HG02943 (cell line): ENCODE data around the gene SLC9A7.

Experiments used
- ATAC-seq: cut with Tn5 transposase; IDR thresholded peaks from one replicate; pipeline ENCODE4 v1.9.1; 2021; ENCODE audit warnings: mild to moderate bottlenecking, low read depth, moderate library complexity; ENCODE audit not compliant: unreplicated experiment

SLC9A7 gene

GRCh38 chrX:46620505-46620904, 138.4 kb downstream of the SLC9A7 start:
- no peak for ATAC-seq

GRCh38 chrX:46618947-46619346, 140.0 kb downstream of the SLC9A7 start:
- no peak for ATAC-seq

GRCh38 chrX:46617906-46618305, 141.0 kb downstream of the SLC9A7 start:
- ATAC-seq: no peak

- no peak for ATAC-seq
Measured at GRCh38 chrX:46611658-46612362, 147.1 kb downstream of the SLC9A7 start.

GRCh38 chrX:46610070-46610658, 148.8 kb downstream of the SLC9A7 start:
- ATAC-seq: no peak

- no peak for ATAC-seq
Measured at GRCh38 chrX:46607916-46608315, 151.0 kb downstream of the SLC9A7 start.

GRCh38 chrX:46602468-46603102, 156.3 kb downstream of the SLC9A7 start:
- no peak for ATAC-seq

GRCh38 chrX:46601283-46601682, 157.6 kb downstream of the SLC9A7 start:
- no peak for ATAC-seq

- ATAC-seq: no peak
Measured at GRCh38 chrX:46599051-46599560, 159.8 kb downstream of the SLC9A7 start.

GRCh38 chrX:46597771-46598170, 161.1 kb downstream of the SLC9A7 start:
- ATAC-seq: no peak

GRCh38 chrX:46597208-46597607, 161.7 kb downstream of the SLC9A7 start:
- ATAC-seq: no peak

- ATAC-seq: no peak
Measured at GRCh38 chrX:46595084-46595483, 163.8 kb downstream of the SLC9A7 start.

- ATAC-seq: no peak
Measured at GRCh38 chrX:46589977-46590723, 168.8 kb downstream of the SLC9A7 start.

GRCh38 chrX:46588263-46588662, 170.7 kb downstream of the SLC9A7 start:
- ATAC-seq: no peak

GRCh38 chrX:46587753-46588171, 171.2 kb downstream of the SLC9A7 start:
- ATAC-seq: no peak

GRCh38 chrX:46587158-46587557, 171.8 kb downstream of the SLC9A7 start:
- ATAC-seq: no peak

GRCh38 chrX:46584736-46585135, 174.2 kb downstream of the SLC9A7 start:
- no peak for ATAC-seq

GRCh38 chrX:46582966-46583365, 176.0 kb downstream of the SLC9A7 start:
- no peak for ATAC-seq

- ATAC-seq: no peak
Measured at GRCh38 chrX:46582325-46582724, 176.6 kb downstream of the SLC9A7 start.

- no peak for ATAC-seq
Measured at GRCh38 chrX:46580613-46581012, 178.3 kb downstream of the SLC9A7 start.

- ATAC-seq: no peak
Measured at GRCh38 chrX:46579250-46579649, 179.7 kb downstream of the SLC9A7 start.
